Transverse colon (tissue), 4 donors: ENCODE results near the gene DHCR24. TPM values are rescaled to one million over a fixed set of nuclear protein-coding genes. Genes with fewer than 3 reads are reported as not detected.

ENCODE experiments used
- DNase-seq: peaks from one replicate; pipeline ENCODE4 v3.0.0-alpha.2; 2019
- H3K27ac ChIP-seq, 4 donors: fragments of 200-600 bp; sonication (generic); 2 replicates each; pipeline ENCODE4 v1.5.1; 2016 to 2018; ENCODE audit warnings: inconsistent platforms in 4 of 4
- H3K27me3 ChIP-seq: fragments of 200-600 bp; sonication (generic); 2 replicates; pipeline ENCODE4 v1.5.1; 2017; ENCODE audit warnings: inconsistent platforms
- H3K36me3 ChIP-seq, 4 donors: fragments of 200-600 bp; sonication (generic); 2 replicates each; pipeline ENCODE4 v1.5.1; 2017 to 2019; ENCODE audit warnings: inconsistent platforms in 4 of 4
- H3K4me1 ChIP-seq, 4 donors: fragments of 200-600 bp; sonication (generic); 2 replicates each; pipeline ENCODE4 v1.5.1; 2017 to 2020; ENCODE audit warnings: inconsistent platforms in 4 of 4
- H3K4me3 ChIP-seq, 4 donors: fragments of 200-600 bp; sonication (generic); 1 replicate in 1 of 4; 2 replicates in 3 of 4; pipeline versions ENCODE4 v1.5.1 to v1.6.1; 2017 to 2019; ENCODE audit warnings: inconsistent platforms in 4 of 4
- H3K9me3 ChIP-seq, 2 donors: fragments of 200-600 bp; sonication (generic); 2 replicates each; pipeline ENCODE4 v1.5.1; 2017 to 2019; ENCODE audit warnings: inconsistent platforms in 2 of 2
- CTCF ChIP-seq, 5 experiments: fragments of 200-600 bp in 3 of 5; fragments of 450-650 bp in 2 of 5; sonication (generic) in 3 of 5; IDR thresholded peaks; 1 replicate in 2 of 5; 2 replicates in 3 of 5; pipeline ENCODE4 v1.5.1; 2016 to 2017; ENCODE audit warnings: antibody characterized with exemption in 5 of 5, inconsistent platforms in 3 of 5, mild to moderate bottlenecking in 2 of 5, moderate library complexity in 1 of 5
- EP300 ChIP-seq: sonication (generic); formaldehyde crosslinking; IDR thresholded peaks from one replicate; pipeline ENCODE4 v1.6.1; 2017; ENCODE audit warnings: antibody characterized with exemption, low read depth
- POLR2A ChIP-seq: fragments of 450-650 bp; IDR thresholded peaks from one replicate; pipeline ENCODE4 v1.6.1; 2016; ENCODE audit warnings: antibody characterized with exemption, mild to moderate bottlenecking, moderate library complexity
- POLR2AphosphoS5 ChIP-seq, 3 donors: sonication (generic); formaldehyde crosslinking; IDR thresholded peaks; one replicate each; pipeline ENCODE4 v1.6.1; 2016; ENCODE audit warnings: antibody characterized with exemption in 3 of 3
- WGBS, 2 donors: methylation state at CpG; one replicate each; pipeline ENCODE4 v1.1.5; 2018; ENCODE audit warnings: low coverage in 1 of 2; 5-methylcytosine and 5-hydroxymethylcytosine counted together
- in situ Hi-C, 4 donors: fragments of 200-750 bp; cut with MboI; loops; one replicate each; pipeline versions ENCODE4 v1.15.0 to v1.15.1; 2017; ENCODE audit warnings: low sequenced_read_pairs in 3 of 4, low pct_ligation_motif_present in 1 of 4, low pct_unique_long_range_greater_than_20kb in 1 of 4
- intact Hi-C: fragments of 100-400 bp; cut with DNase I; formaldehyde crosslinking; loops from one replicate; pipeline ENCODE4 v1.15.1; 2023; ENCODE audit warnings: low total_unique reads
- total RNA-seq, 4 donors: library from RNA; depleted of rRNA; stranded (reverse); fragments of >200 nt; gene quantifications; one replicate each; pipeline ENCODE4 v1.1.0, GENCODE V29; 2016

DHCR24 gene
- total RNA-seq, 4 donors from 2014 or later = 71.5 to 222 (median 137) TPM

GRCh38 chr1:54835131-54835898, 51.7 kb downstream of the DHCR24 start:
- Histone ChIP-seq H3K9me3 (peaks cover 0 to 6% of the 10 kb centered on the region in 2 donors), H3K36me3 (no peaks in the 10 kb centered on the region), H3K27ac (no peak overlapping the region), H3K4me3 (no peak overlapping the region), H3K27me3 (no peaks in the 10 kb centered on the region), H3K4me1 (no peaks in the 10 kb centered on the region)
- TF ChIP-seq CTCF (IDR thresholded peaks at IDR 0.05) (no peak), EP300 (no peak), POLR2AphosphoS5 (IDR thresholded peaks at IDR 0.05) (no peak), POLR2A (no peak)
- 66% methylated on average over 6 of the region's 6 CpGs; no CpG with 5 or more reads in 1 of the 2 donors for WGBS, 2 donors
- intact Hi-C loops (no loop called here), in situ Hi-C loops (no loop called here)
- DNase-seq = no peak

- WGBS, 2 donors = 92 to 100% methylated on average over 1 of the region's 1 CpG
- DNase-seq = no peak
- in situ Hi-C loops = no loop called here
Observed at GRCh38 chr1:54834007-54834541, 52.9 kb downstream of the DHCR24 start.

GRCh38 chr1:54833121-54833520, 53.9 kb downstream of the DHCR24 start:
- H3K4me1 ChIP-seq = no peaks in the 10 kb centered on the region
- intact Hi-C loops = no loop called here
- H3K27ac ChIP-seq = no peak overlapping the region
- TF ChIP-seq EP300 (no peak), POLR2AphosphoS5 (IDR thresholded peaks at IDR 0.05) (no peak), CTCF (IDR thresholded peaks at IDR 0.05) (no peak), POLR2A (no peak)
- no peak for DNase-seq
- H3K4me3 ChIP-seq = no peak overlapping the region
- H3K9me3 ChIP-seq = peaks cover 0 to 8% of the 10 kb centered on the region in 2 donors
- H3K27me3 ChIP-seq = no peaks in the 10 kb centered on the region
- 67 to 83% methylated on average over 3 to 9 of the region's 9 CpGs for WGBS, 2 donors
- H3K36me3 ChIP-seq = no peaks in the 10 kb centered on the region
- in situ Hi-C loops = no loop called here

More at GRCh38 chr1:54834007-54834541, 52.9 kb downstream of the DHCR24 start:
- H3K9me3 ChIP-seq = peaks cover 0 to 6% of the 10 kb centered on the region in 2 donors
- no peaks in the 10 kb centered on the region for H3K36me3 ChIP-seq
- TF ChIP-seq EP300 (no peak), CTCF (IDR thresholded peaks at IDR 0.05) (no peak)
- no peaks in the 10 kb centered on the region for H3K4me1 ChIP-seq
- H3K27ac ChIP-seq = no peak overlapping the region
- intact Hi-C loops = no loop called here
- no peaks in the 10 kb centered on the region for H3K27me3 ChIP-seq
- H3K4me3 ChIP-seq = no peak overlapping the region

GRCh38 chr1:54826226-54826816, 60.7 kb downstream of the DHCR24 start:
- H3K9me3 ChIP-seq = peaks cover 18 to 21% of the 10 kb centered on the region in 2 donors
- in situ Hi-C loops (no loop called here), intact Hi-C loops (no loop called here)
- TF ChIP-seq EP300 = no peak
- no peak for TF ChIP-seq POLR2AphosphoS5 (IDR thresholded peaks at IDR 0.05)
- TF ChIP-seq CTCF (IDR thresholded peaks at IDR 0.05) = no peak
- TF ChIP-seq POLR2A = no peak
- no peaks in the 10 kb centered on the region for H3K27me3 ChIP-seq
- no peak overlapping the region for H3K27ac ChIP-seq
- no peaks in the 10 kb centered on the region for H3K4me1 ChIP-seq
- no peak for DNase-seq
- no peak overlapping the region for H3K4me3 ChIP-seq
- WGBS, 2 donors = 88 to 100% methylated on average over 1 to 4 of the region's 4 CpGs
- no peaks in the 10 kb centered on the region for H3K36me3 ChIP-seq
